ENCODE results near the gene SSTR3. TPM values are rescaled to one million over a fixed set of nuclear protein-coding genes. Genes with fewer than 3 reads are reported as not detected.
A peak's percentile ranks its signal among the peaks of the same experiment; 100 is the strongest.
"Not testable (repeated sequence)": the region's sequence is repeated elsewhere in the genome, so short reads cannot be mapped to it uniquely, and the experiment has no call there.

Gene SSTR3
- total and polyA plus RNA-seq, 5 donors, result not detected

GRCh38 chr22:37254209-37254866 is 42.1 kb upstream of the SSTR3 start:
- 70% methylated on average over 5 of the region's 5 CpGs for WGBS
- DNase-seq (peak in 1 of 3 donors; percentile 13), ATAC-seq (no peak)
- Histone ChIP-seq H3K27ac (ENCODE audit: low read length) (no peak overlapping the region), H3K4me3 (ENCODE audit: low read length) (no peak overlapping the region), H3K4me1 (ENCODE audit: control insufficient read depth, insufficient read depth, low read length) (no peaks in the 10 kb centered on the region), H3K9me3 (ENCODE audit: control insufficient read depth, low read length) (no peaks in the 10 kb centered on the region), H3K27me3 (ENCODE audit: control insufficient read depth, insufficient read depth) (no peaks in the 10 kb centered on the region)
- intact Hi-C loops (cut with DNase I), result no loop called here

GRCh38 chr22:37253126-37253660 is 40.9 kb upstream of the SSTR3 start:
- H3K27ac ChIP-seq (ENCODE audit: low read length), result no peak overlapping the region
- no peaks in the 10 kb centered on the region for H3K9me3 ChIP-seq (ENCODE audit: control insufficient read depth, low read length)
- H3K4me3 ChIP-seq (ENCODE audit: low read length), result no peak overlapping the region
- ATAC-seq (no peak), DNase-seq (no peak)
- H3K27me3 ChIP-seq (ENCODE audit: control insufficient read depth, insufficient read depth), result no peaks in the 10 kb centered on the region
- intact Hi-C loops (cut with DNase I), result no loop called here
- H3K4me1 ChIP-seq (ENCODE audit: control insufficient read depth, insufficient read depth, low read length), result no peaks in the 10 kb centered on the region
- 53% methylated on average over 7 of the region's 7 CpGs for WGBS

DNA sequence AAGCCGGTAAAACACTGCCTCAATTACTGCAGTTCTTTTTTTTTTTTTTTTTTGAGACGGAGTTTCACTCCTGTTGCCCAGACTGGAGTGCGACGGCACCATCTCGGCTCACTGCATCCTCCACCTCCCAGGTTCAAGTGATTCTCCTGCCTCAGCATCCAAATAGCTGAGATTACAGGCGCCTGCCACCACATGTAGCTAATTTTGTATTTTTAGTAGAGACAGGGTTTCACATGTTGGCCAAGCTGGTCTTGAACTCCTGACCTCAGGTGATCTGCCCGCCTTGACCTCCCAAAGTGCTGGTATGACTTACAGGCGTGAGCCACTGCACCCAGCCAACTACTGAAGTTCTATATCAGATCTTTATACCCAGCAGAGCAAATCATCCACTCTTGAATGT is 39.6 kb upstream of the SSTR3 start:
- intact Hi-C loops (cut with DNase I); ATAC-seq; H3K4me1 ChIP-seq (ENCODE audit: control insufficient read depth, insufficient read depth, low read length); H3K9me3 ChIP-seq (ENCODE audit: control insufficient read depth, low read length); H3K27me3 ChIP-seq (ENCODE audit: control insufficient read depth, insufficient read depth); H3K27ac ChIP-seq (ENCODE audit: low read length); H3K4me3 ChIP-seq (ENCODE audit: low read length): not testable (repeated sequence)
- WGBS, result 84% methylated on average over 8 of the region's 8 CpGs
- peak in 1 of 3 donors; percentile 9 for DNase-seq

- Histone ChIP-seq H3K27me3 (ENCODE audit: control insufficient read depth, insufficient read depth) (no peaks in the 10 kb centered on the region), H3K27ac (ENCODE audit: low read length) (no peak overlapping the region), H3K9me3 (ENCODE audit: control insufficient read depth, low read length) (no peaks in the 10 kb centered on the region), H3K4me3 (ENCODE audit: low read length) (no peak overlapping the region), H3K4me1 (ENCODE audit: control insufficient read depth, insufficient read depth, low read length) (no peaks in the 10 kb centered on the region)
- ATAC-seq (no peak), DNase-seq (peak in 1 of 3 donors; percentile 15)
- WGBS, result 78% methylated on average over 12 of the region's 12 CpGs
- intact Hi-C loops (cut with DNase I), result no loop called here
Observed at GRCh38 chr22:37249986-37250385, 37.7 kb upstream of the SSTR3 start.

- intact Hi-C loops (cut with DNase I), result no loop called here
- peak in 1 of 3 donors; percentile 3 for DNase-seq
- H3K4me3 ChIP-seq (ENCODE audit: low read length), result no peak overlapping the region
- H3K27ac ChIP-seq (ENCODE audit: low read length), result no peak overlapping the region
- no peaks in the 10 kb centered on the region for H3K4me1 ChIP-seq (ENCODE audit: control insufficient read depth, insufficient read depth, low read length)
- WGBS, result 70% methylated on average over 6 of the region's 6 CpGs
- ATAC-seq, result no peak
- H3K27me3 ChIP-seq (ENCODE audit: control insufficient read depth, insufficient read depth), result no peaks in the 10 kb centered on the region
- H3K9me3 ChIP-seq (ENCODE audit: control insufficient read depth, low read length), result no peaks in the 10 kb centered on the region
Observed at GRCh38 chr22:37248251-37248650, 36.0 kb upstream of the SSTR3 start.

- H3K27ac ChIP-seq (ENCODE audit: low read length), result no peak overlapping the region
- H3K27me3 ChIP-seq (ENCODE audit: control insufficient read depth, insufficient read depth), result no peaks in the 10 kb centered on the region
- H3K4me3 ChIP-seq (ENCODE audit: low read length), result no peak overlapping the region
- ATAC-seq (no peak), DNase-seq (no peak)
- intact Hi-C loops (cut with DNase I), result no loop called here
- WGBS, result 68% methylated on average over 6 of the region's 6 CpGs
- no peaks in the 10 kb centered on the region for H3K9me3 ChIP-seq (ENCODE audit: control insufficient read depth, low read length)
- H3K4me1 ChIP-seq (ENCODE audit: control insufficient read depth, insufficient read depth, low read length), result no peaks in the 10 kb centered on the region
Observed at GRCh38 chr22:37245740-37246139, 33.5 kb upstream of the SSTR3 start.

- no peaks in the 10 kb centered on the region for H3K9me3 ChIP-seq (ENCODE audit: control insufficient read depth, low read length)
- H3K27me3 ChIP-seq (ENCODE audit: control insufficient read depth, insufficient read depth), result no peaks in the 10 kb centered on the region
- H3K4me3 ChIP-seq (ENCODE audit: low read length), result no peak overlapping the region
- no peak overlapping the region for H3K27ac ChIP-seq (ENCODE audit: low read length)
- 56% methylated on average over 22 of the region's 22 CpGs for WGBS
- H3K4me1 ChIP-seq (ENCODE audit: control insufficient read depth, insufficient read depth, low read length), result no peaks in the 10 kb centered on the region
- ATAC-seq (no peak), DNase-seq (peak in 1 of 3 donors; percentile 36)
- intact Hi-C loops (cut with DNase I), result no loop called here
Observed at GRCh38 chr22:37244922-37245722, 32.8 kb upstream of the SSTR3 start.

- WGBS, result 12% methylated on average over 23 of the region's 23 CpGs
- peak; percentile 72 to 90 (median 89) for DNase-seq
- intact Hi-C loops (cut with DNase I), result no loop called here
- ATAC-seq, result peak; percentile 57 to 76
- no peaks in the 10 kb centered on the region for H3K4me1 ChIP-seq (ENCODE audit: control insufficient read depth, insufficient read depth, low read length)
- H3K9me3 ChIP-seq (ENCODE audit: control insufficient read depth, low read length), result no peaks in the 10 kb centered on the region
- no peaks in the 10 kb centered on the region for H3K27me3 ChIP-seq (ENCODE audit: control insufficient read depth, insufficient read depth)
- H3K4me3 ChIP-seq (ENCODE audit: low read length), result no peak within 1 kb of the TSS
- H3K27ac ChIP-seq (ENCODE audit: low read length), result no peak within 1 kb of the TSS
Observed at GRCh38 chr22:37244114-37244921, 32.0 kb upstream of the SSTR3 start, which contains the start of gene RAC2. Gene RAC2, minus strand, starts transcription at chr22:37244269. Its CDS starts 121 bp downstream, at chr22:37244148.

DNA sequence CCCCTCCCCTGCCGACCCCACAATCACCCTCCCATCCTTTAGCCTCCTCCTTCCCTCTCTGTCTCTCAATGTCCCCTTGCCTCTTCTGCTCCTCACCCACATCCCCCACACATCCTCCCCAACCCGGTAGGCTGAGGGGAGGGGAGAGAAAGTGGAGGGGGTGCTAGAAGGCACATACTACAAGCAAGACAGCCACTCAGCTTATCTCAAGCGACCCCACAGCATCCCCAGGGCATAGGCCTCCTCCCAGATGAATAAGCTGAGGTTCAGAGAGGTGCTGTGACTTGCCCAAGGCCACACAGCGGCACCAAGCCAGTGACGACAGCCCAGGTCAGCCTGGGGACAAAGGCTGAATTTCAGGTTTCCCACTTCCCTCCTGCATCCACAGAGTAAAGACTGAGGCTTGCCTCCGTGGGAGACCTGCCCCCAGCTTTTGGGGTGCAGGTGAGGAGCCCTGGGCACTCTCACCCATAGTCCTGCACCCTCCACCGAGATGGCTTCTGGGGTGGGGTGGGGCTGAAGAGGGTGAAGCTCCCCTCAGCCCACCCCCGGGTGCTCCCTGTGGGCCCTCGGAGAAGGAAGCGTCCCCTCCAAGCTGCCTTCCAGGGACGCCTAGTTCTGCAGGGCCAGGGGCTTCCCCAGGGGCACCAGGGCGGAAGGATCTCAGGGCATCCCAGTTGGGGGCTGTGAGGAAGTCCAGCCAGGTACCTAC is 31.3 kb upstream of the SSTR3 start:
- ATAC-seq (peak in 1 of 2 donors; percentile 7), DNase-seq (peak in 1 of 3 donors; percentile 24)
- Histone ChIP-seq H3K27ac (ENCODE audit: low read length) (no peak overlapping the region), H3K4me1 (ENCODE audit: control insufficient read depth, insufficient read depth, low read length) (no peaks in the 10 kb centered on the region), H3K27me3 (ENCODE audit: control insufficient read depth, insufficient read depth) (no peaks in the 10 kb centered on the region), H3K9me3 (ENCODE audit: control insufficient read depth, low read length) (no peaks in the 10 kb centered on the region), H3K4me3 (ENCODE audit: low read length) (no peak overlapping the region)
- whole genome bisulfite sequencing, result 37% methylated on average over 12 of the region's 12 CpGs
- intact Hi-C loops (cut with DNase I), result no loop called here

DNA sequence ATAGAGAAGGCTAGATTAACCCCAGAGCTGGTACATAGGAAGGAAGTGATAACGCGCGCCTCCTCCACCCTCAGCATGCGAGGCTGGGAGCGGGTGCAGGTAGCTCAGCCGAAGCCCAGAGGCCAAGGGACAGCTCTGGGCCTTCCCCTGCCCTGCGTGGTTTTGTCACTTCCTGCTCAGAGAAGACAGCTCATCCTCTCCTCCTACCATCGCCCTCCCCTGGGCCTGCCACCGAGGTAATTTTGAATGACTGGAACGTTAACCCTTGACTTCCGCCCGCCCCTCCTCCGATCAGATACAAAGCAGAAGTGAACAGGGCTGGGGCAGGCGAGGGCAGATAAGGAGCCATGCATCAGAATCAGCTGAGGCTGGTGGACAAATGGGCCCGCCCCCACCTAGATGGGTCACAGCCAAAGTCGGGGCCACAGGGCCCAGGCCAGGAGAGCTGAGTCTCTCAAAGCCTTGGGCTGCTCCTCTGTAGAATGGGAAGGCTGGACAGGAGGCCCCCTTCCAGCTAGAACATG is 30.2 kb upstream of the SSTR3 start:
- peak; percentile 61 to 81 (median 75) for DNase-seq
- Histone ChIP-seq H3K4me3 (ENCODE audit: low read length) (no peak overlapping the region), H3K27me3 (ENCODE audit: control insufficient read depth, insufficient read depth) (no peaks in the 10 kb centered on the region)

More for the DNA sequence above, 30.2 kb upstream of the SSTR3 start:
- 36% methylated on average over 16 of the region's 16 CpGs for WGBS
- Histone ChIP-seq H3K4me1 (ENCODE audit: control insufficient read depth, insufficient read depth, low read length) (no peaks in the 10 kb centered on the region), H3K9me3 (ENCODE audit: control insufficient read depth, low read length) (no peaks in the 10 kb centered on the region), H3K27ac (ENCODE audit: low read length) (no peak overlapping the region)
- intact Hi-C loops (cut with DNase I), result no loop called here
- peak; percentile 48 to 75 for ATAC-seq
